ENCODE results near the gene LMO4. TPM values are rescaled to one million over a fixed set of nuclear protein-coding genes. Genes with fewer than 3 reads are reported as not detected.

The LMO4 gene
- polyA plus RNA-seq, 3 donors, result 118 to 128 (median 125) TPM

DNA sequence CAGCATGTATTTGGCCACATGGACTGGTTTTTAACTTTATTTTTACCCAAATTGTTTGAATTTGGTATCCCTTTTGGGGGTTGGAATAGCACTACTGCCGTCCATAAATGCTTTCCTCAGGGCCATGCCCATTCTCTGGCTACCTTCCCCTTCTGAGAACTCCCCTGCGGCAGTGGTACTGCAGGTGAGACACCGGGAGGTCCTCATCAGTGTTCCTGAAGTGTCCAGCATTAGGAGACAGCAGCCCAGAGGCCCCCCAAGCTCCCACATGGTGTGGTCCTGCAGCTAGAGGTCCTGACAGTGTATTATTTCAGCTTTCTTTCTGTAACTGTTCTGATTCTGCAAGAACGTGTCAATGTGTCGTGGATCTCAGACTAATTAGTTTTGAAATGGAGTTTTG lies 8.9 kb downstream of the LMO4 start:
- no peak for DNase-seq (ENCODE audit: extremely low read depth in 1 of 11, low read depth in 9 of 11, low spot score in 4 of 11)

DNA sequence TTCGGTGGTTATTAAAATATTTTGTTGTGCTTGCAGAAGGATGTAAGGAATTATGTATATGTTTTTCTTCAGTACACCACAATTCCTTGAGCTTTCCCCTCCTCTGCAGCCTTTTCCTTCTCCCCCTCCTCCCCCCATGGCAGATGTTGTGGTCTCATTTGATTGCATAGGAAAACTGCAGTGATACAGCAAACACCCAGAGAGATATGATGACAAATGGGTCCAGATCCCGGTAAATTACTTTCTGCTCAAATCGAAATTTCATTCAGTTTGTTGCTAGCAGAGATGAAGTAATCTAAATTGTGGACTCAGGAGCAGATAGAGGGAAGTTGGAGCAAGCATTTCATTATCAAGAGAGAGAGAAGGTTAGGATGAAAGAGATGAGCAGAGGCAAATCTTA lies 9.9 kb downstream of the LMO4 start:
- no peak for DNase-seq (ENCODE audit: extremely low read depth in 1 of 11, low read depth in 9 of 11, low spot score in 4 of 11)

DNA sequence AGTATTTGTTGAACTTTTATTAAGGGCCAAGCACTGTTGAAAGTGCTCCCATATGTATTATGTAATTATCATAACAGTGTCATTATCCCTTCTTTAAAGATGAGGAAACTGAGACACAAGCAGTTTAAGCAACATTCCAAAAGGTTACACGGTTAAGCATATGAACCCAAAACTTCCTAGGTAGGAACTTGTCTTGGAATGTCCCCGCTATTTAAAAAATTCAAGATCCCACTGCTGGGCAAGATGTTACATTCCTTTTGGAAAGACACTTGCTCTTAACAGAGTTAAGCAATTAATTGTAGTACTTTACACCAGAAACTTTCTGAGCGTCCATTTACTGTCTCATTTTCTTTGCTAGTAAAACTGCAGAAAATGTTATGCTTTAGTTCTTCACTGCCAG lies 15.6 kb downstream of the LMO4 start:
- no peak for DNase-seq (ENCODE audit: extremely low read depth in 1 of 11, low read depth in 9 of 11, low spot score in 4 of 11)

DNA sequence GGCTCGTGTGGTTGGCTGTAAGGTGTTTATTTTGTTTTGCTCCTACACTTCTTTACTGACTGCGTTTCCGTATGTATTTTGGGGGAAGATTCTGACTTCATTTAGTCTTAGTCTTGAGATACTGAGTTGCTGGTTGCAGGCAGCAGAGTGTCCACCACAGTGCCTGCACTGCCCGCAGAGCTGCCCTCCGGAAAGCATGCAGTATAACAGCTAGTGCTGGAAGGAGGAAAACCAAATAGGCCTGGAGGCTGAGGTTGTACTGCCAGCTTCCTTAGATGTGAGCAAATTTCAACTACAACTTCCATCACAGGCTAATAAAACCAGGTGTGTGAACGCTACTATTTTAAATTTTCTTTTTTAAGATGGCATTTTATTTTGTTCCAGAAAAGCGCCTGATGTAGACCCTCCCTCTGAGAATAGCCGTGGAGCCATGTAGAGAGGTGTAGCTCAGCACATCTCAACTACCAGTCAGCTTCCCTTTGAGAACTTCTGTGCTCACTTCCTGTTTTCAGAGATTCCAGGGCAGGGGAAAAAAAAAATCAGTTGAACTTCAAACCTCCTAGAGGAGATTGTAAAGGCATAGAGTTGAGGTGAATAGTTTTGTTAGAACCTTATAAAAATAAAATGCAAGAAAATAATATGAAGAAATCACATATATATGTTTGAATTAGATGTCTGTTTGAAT lies 17.6 kb downstream of the LMO4 start:
- no peak for DNase-seq (ENCODE audit: extremely low read depth in 1 of 11, low read depth in 9 of 11, low spot score in 4 of 11)

DNA sequence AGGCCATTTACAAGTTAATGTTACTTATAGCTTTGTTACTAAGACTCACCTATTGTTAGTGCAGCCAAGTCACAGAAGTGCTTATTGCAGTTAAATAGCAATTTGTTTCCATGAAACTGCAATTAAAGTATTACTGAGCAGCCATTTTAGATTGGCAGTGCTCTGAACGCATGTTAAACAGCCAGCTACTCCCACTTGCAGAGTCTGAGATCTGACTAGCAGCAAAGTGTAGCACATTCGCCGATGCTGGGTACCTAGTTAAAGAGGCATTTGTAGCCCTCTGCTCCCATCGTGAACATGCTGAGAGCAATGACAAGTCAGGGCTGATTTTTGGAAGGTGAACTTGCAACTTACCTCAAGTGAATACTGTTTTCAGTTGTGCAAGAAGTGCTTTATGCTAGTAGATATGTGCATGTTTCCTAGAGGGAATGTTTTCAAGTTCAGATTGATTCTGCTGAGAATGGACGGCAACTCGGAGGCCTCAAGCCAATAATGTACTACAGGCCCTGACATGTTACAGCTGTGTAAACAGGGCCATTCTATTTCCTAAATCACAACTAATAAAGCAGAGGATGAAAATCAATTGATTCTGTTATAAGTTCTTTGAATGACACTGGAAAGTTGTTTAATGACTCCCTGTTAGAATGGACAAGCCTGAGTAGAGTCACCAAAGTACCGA lies 19.8 kb downstream of the LMO4 start:
- DNase-seq (ENCODE audit: extremely low read depth in 1 of 11, low read depth in 9 of 11, low spot score in 4 of 11), result no peak

DNA sequence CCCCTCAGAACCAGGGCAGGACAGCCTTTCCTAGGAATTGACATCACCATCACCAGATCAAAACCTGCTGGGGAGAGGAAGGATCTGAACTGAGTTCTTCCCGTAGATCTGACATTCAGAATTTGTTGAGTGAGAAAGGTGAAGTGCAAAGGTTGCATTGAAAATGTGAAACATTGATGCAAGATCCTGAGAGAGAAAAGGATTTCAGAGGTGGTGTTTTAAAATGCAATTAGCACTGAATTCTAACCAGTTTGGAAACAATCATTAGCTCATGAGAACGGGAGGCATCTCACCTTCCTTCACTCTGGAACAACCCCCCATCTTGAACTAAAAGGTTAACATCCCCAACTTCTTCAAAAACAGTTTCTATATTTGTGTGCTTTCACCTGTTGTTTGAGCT lies 20.4 kb downstream of the LMO4 start:
- no peak for DNase-seq (ENCODE audit: extremely low read depth in 1 of 11, low read depth in 9 of 11, low spot score in 4 of 11)

DNA sequence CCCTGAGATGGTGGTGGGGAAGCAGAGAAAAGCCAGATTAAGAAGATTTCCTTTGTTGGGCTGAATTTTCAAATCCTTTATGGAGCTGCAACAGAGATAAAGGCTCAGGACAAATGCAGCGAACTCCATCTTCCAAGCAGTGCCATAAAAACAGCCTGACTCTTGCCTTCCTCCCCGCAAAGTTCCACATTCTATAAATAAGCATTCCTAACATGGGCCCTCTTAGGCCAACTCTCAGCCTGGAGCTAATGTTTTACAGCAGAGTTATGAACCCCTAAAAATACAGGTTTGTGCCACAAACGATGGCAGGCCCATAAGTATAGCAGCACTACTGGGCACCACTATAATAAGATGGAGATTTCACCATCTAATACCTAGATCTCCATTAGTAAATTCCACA lies 27.2 kb downstream of the LMO4 start:
- no peak for DNase-seq (ENCODE audit: extremely low read depth in 1 of 11, low read depth in 9 of 11, low spot score in 4 of 11)

DNA sequence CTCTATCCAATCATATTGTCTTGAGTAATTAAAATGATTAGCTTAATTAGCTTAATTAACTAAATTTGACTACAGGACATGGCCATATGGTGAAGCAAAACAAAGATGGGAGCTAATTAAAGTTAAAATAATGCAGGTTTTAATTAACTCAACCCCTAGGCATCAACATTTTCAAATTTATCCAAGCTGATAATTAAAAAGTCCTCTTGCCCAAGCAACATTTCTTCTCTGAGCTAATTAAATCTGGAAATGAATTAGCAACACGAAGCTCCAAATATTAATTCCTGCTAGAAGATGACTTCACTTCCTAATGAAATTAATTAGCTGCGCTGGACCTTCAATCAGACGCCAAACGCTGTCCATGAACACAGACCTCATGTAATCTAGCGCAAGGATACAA lies 27.9 kb downstream of the LMO4 start:
- DNase-seq (ENCODE audit: extremely low read depth in 1 of 11, low read depth in 9 of 11, low spot score in 4 of 11), result no peak

DNA sequence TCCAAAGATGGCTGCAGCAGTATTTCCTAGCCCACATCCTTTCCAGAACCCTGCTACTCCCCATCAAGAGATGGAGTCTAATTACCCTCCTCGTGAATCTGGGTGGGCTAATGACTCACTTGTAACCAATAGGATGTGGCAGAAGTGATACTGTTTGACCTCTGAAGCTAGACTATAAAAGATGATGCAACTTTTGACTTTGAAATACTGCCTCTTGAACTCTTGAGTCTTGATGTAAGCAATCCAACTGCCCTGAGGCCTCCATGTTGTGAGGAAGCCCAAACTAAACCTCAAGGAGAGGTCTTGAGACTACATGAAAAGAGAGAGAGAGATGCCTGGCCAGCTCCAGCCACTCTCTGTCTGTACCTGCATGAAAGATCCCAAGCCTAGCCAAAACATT lies 29.5 kb downstream of the LMO4 start:
- DNase-seq (ENCODE audit: extremely low read depth in 1 of 11, low read depth in 9 of 11, low spot score in 4 of 11), result no peak

DNA sequence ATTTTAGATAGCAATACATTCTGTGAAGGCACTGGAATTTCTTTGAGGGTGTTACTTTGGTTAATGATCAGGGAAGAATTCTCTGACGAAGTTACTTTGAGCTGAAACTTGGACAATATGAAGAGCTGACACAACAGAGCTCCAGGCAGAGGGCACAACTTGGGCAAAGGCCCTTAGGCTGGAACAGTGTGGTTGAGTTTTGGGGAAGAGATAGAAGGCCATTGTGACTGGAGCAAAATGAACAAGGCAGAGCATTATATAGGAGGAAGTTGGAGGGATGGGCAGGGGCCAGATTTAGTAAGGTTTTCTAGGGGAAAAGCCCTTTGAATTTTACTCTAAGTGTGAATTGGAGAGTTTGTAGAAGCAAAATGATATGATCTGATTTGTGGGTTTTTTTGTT lies 30.9 kb downstream of the LMO4 start:
- DNase-seq (ENCODE audit: extremely low read depth in 1 of 11, low read depth in 9 of 11, low spot score in 4 of 11), result no peak

DNA sequence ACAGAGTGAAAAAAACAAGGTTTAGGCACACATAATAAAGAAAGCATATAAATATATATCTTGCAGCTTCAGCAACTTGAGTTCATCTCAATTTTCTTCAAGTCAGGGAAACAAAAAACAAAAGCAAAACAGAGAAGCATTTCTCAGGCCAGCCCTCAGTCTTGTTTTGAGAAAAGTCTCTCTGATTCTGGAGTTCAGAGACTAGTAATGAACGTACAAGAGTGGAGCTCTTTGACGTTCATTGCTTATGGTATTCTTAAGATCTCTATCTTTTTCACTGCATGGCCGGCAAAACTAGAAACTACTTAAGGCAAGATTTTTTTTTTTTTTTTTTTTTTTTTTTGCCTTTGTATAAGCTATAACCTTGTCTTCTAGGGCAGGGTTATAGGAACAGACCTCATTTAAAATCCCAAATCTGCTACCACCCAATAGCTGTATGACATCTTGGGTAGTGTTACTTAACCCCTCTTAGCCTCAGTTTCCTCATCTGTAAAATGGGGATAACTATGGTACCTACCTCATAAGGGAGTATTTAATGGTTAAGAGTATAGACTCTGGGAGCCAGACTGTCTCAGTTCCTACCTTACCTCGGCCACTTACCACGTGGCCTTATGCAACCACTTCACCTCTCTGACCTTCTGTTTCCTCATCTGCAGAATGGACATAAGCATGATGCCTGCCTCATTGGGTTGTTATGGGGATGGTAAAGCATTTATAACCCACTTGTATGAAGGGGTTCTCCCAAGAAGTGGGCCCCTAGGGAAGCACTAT lies 33.6 kb downstream of the LMO4 start:
- no peak for DNase-seq (ENCODE audit: extremely low read depth in 1 of 11, low read depth in 9 of 11, low spot score in 4 of 11)

DNA sequence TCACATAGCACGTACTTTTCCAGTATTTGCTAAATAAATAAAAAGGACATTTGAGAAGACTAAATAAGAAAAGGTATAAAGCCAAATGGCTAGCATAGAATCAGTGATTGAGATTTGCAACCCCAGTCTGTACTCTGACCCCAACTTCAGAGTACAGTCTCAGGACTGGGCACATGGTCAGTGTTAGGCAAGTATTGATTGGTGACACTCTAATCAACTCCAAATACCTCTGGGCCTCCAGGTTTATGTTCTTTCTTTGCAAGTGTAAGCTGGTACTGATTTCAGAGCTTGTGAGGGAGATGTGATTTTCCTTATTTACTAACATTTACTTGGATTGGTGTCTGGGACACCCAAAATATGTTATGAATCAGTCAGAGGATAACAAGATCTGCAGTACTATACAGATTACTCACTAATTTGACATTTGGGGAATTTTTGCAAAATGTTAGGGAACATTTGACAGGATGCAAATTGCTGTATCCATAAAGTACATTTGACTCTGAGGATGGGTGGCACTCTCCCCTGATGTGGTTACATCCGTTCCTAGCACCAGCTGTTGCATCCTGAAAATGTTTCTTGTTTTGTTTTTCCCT lies 34.2 kb downstream of the LMO4 start:
- no peak for DNase-seq (ENCODE audit: extremely low read depth in 1 of 11, low read depth in 9 of 11, low spot score in 4 of 11)

DNA sequence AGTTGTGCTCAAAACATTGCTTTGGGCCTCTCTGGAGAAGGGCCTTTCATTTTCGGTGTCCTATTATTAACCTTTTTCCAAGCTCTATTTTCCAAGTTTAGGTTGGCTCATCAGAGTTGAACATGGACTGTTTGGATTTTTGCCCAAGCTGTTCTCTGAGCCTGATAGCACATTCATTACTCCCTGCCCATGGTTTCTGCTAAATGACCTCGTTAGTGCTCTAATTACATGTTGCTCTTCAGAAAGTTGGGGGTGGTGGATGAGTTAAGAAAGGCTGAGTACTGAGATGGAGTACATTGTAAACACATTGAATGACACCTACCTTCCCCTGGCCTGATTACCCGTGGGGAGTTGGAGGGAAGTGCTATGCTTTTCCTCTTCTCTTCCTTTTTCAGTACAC lies 38.9 kb downstream of the LMO4 start:
- no peak for DNase-seq (ENCODE audit: extremely low read depth in 1 of 11, low read depth in 9 of 11, low spot score in 4 of 11)

DNA sequence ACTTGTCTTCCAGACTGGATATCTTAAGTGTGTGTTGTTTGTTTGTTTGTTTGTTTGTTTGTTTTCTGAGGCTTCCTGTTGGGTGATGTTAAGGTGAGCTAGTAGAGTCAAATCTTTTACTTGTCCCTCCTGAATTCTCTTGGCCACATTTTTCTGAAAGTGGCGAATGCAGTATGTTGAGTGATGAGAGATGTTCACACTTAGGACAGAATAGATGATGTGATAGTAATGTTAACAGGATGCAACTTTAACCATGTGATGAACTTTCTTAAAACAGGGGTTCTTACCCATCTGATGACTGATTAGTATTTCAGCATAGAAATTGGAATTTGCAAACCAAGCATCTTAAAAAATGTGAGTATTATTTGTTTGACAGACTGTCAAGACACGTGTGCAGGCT lies 40.2 kb downstream of the LMO4 start:
- DNase-seq (ENCODE audit: extremely low read depth in 1 of 11, low read depth in 9 of 11, low spot score in 4 of 11), result no peak

DNA sequence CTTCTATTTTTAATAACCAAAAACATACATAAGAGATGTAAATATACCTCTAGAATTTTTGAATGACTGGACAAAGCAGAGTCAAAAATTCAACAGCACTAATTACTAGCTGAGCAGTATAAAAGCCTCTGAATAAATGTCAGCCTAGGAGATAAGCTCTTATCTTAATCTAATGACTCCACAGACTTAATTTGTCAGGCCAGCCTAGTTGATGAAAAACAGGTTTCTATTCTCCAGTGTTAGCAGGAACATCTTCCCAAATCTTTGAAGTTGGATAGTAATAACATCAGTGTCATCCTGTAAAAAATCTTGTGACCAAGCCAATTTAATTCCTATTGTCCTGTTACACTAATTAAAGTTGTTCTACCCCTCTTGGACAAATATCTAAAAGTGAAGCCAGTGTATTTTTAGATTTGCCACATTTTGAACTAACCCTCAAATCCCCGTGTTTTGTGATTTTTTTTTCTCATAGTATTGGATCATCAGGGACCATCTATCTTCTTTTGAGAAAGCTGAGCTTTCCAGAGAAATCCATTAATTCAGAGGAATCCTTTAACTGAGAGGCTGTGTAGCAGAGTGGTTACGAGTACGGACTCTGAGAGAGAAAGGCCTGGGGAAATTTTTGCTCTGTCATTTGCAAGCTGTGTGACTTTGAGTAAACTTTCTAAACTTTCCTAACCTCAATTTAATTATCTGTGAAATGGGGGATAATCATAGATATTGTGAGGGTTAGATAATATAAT lies 41.2 kb downstream of the LMO4 start:
- DNase-seq (ENCODE audit: extremely low read depth in 1 of 11, low read depth in 9 of 11, low spot score in 4 of 11), result no peak

DNA sequence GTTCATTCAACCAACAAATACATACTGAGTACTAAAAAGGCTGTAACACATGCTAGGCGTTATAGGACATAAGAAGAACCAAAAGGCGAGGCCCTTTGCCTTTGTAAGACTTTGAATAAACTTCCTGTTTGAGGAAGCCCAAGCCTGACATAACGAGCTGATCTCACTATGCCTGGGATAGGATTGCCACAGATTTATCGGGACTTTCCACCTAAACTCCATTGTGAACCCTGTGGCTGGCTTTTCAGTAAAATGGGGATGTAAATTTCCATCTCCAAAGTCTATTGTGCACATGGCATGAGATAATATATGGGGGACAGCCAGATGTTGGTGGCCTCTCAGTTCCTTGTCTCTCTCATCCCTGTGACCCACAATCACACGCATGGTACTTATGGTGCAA lies 41.9 kb downstream of the LMO4 start:
- DNase-seq (ENCODE audit: extremely low read depth in 1 of 11, low read depth in 9 of 11, low spot score in 4 of 11), result no peak

DNA sequence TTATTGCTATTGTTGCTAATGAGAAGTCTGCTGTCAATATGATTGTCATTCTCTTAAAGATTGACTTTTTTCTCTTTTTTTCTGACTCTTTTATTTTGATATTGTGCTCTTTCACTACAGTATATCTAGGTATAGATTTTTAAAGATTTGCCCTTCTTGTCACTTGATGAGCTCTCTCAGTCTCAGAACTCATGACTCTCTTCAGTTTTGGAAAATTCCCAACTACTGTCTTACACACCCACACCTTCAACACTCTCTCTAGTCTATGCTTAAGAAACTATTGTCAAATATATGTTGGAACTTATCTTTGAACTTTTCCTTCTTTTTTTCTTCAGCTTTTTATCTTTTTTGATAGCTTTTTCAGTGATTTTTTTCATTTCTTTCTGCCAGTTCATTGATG lies 50.6 kb downstream of the LMO4 start:
- no peak for DNase-seq (ENCODE audit: extremely low read depth in 1 of 11, low read depth in 9 of 11, low spot score in 4 of 11)

DNA sequence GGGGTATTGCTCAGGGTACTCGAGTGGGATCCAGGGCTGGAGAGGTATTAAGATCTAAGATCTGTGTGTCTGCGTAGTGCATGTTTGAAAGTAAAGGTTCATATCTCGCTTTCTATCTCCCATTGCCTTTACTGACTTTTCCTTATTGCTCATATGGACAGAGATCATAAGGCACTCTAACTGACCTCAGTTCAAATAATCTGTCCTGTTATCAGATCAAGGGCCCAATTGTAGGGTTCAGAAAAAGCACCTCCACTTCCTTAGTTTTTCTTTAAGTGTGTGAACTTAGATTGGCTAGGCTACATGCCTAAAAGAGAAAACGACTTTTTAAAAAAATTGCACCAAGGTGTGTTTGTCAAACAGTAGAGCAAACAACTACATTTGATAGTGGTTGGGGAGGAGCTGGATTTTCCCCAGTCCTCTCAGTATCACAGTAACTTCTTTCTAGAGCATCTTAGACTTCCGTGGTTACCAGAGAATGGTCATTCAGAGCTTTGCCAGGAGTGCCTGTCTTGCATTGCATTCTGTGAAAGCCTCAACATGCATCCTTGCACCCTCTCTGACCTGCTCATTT lies 57.6 kb downstream of the LMO4 start:
- DNase-seq (ENCODE audit: extremely low read depth in 1 of 11, low read depth in 9 of 11, low spot score in 4 of 11), result no peak

DNA sequence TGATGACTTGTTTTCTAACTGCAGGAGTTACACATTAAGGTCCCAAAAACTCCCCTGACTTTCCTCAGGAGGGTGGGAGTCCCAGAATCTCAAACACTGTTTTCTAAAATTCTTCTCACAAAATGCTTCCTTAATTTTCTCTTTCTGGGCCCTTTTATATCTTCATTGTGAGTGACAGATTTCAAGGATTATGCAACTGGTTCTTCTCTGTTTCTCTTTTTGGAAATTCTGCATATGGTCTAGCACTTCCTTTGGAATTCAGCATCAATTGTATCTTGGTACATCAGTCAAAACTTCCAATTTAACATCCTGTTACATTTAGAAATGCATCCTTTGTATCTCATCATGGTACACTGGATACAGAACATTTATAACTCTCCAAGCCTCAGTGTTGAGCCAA lies 59.7 kb downstream of the LMO4 start:
- no peak for DNase-seq (ENCODE audit: extremely low read depth in 1 of 11, low read depth in 9 of 11, low spot score in 4 of 11)
